B cell (primary cell): Measurements from ENCODE around the gene AQP12B.

Experiments used
- CTCF ChIP-seq: fragments of 200-600 bp; IDR thresholded peaks from one replicate; pipeline ENCODE4 v1.8.0; 2022; ENCODE audit warnings: antibody characterized with exemption, mild to moderate bottlenecking
- EZH2 ChIP-seq: IDR thresholded peaks from 2 replicates; pipeline ENCODE4 v1.6.1; 2012; ENCODE audit warnings: borderline replicate concordance, low read depth, mild to moderate bottlenecking, moderate library complexity, low read length; ENCODE audit not compliant: insufficient read depth, poor library complexity, severe bottlenecking

GRCh38 chr2:240648650-240649275 is 33.9 kb downstream of the AQP12B start:
- TF ChIP-seq CTCF (no peak), EZH2 (no peak)
